Epithelial cell of prostate (primary cell): ENCODE data around the gene PCK1.

Experiments
- DNase-seq: peaks from one replicate; pipeline ENCODE4 v3.0.0-alpha.2; 2011; ENCODE audit warnings: low read depth, low spot score
- H3K27ac ChIP-seq: fragments of 450-650 bp; 2 replicates; pipeline ENCODE4 v1.5.1; 2017; ENCODE audit warnings: mild to moderate bottlenecking

The PCK1 gene

DNA sequence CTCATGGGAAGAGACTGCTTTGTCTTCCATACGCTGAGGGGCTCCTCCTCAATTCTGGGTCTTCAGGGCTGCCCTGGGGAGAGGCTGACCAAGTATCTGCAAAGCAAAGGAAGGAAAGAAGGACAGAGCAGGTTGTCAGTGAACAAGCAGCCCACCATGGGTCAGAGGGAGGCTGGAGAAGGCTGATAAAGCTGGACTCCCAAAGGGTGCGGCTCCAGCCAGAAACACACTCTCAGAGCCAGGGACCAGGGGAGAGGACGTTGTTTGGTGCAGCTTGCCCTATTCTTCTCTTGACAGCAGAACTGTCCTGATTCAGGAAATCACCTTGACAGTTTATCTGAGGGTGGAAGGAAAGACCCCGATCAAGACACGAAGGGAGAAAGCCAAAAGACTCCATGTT is 25.6 kb upstream of the PCK1 start:
- H3K27ac ChIP-seq = no peak overlapping the region
- no peak for DNase-seq

DNA sequence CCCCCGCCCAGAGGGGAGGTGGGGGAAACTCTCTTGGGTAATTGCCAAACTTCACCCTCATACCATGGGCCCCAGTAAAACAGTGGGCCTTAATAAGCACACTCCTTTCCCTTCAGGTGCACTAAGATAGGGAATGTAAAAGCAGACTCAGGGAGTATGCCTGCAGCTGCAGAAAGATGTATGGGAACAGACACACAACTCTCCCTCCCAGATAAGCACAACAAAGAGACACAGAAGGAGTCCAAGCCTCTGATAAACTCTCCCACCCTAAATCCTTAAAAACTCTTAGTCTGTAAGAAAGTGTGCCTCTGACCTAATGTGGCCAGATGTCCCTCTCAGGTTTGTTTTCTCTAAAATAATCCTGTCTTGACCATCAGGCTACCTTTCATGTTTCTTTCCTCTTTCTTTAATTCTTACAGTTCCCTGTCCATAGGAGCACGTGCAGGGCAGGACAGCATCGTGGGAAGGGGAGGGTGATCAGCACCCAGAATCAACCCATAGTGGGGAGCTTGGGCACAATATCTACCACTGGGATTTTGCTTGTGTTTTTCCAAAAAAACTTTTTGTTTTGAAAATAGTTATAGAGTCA is 24.7 kb upstream of the PCK1 start:
- no peak overlapping the region for H3K27ac ChIP-seq
- DNase-seq = no peak

DNA sequence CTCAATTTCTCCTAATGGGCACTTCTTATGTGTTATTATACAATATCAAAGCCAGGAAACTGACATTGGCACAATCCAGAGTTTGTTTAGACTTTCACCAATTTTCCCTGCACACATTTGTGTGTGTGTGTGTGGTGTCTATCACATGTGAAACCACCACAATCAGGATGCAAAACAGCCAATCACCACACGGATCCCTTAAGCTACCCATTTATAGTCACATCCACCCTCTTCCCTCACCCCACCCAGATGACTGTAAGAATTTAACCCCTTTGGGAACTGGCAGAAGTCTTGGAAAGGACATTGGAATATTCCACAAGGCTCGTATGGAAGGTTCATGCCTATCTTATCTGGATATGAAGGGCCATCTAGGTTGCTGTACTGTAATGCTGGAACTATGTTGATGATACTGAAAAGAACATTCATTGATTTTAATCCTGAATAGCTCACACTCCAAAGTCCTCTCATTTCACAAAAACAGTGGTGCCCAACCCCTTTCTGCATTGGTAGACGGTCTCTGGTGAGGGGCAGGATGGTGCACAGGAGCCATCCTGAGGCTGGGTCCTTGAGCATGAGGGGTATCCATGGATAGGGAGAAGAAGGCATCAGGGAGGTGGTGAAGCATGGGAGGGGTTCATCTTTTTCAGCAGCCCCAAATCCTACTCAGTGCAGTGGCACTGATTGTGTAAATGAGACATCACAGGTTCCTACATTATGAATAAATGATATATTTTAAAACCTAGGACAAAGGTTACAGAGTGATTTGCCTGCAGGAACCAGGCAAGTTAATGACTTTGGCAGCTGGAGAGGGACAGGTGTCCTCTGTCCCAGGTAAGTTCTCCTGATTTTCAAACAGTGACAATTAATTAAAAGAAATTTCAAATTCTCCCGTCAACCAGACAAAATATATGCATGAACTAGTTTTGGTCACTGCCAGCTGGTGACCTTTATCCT is 23.9 kb upstream of the PCK1 start:
- no peak overlapping the region for H3K27ac ChIP-seq
- DNase-seq = no peak

DNA sequence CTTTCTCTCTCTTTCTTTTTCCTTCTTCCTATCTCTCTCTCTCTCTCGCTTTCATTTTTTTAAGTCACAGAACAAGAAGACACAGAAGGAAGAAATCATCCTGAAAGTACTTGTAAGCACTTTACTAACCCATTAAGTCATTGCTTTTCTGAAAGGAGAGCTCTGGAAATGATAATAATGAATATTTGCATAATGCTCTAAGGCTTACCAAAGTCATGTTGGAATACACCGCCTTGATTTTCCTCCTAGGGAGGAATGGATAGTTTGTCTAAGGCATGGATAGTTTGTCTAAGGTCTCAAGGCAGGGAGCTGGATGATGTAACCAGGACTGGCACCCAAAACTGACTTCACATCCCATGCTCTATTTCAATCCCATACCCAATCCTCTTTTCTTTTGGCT is 23.1 kb upstream of the PCK1 start:
- no peak for DNase-seq

DNA sequence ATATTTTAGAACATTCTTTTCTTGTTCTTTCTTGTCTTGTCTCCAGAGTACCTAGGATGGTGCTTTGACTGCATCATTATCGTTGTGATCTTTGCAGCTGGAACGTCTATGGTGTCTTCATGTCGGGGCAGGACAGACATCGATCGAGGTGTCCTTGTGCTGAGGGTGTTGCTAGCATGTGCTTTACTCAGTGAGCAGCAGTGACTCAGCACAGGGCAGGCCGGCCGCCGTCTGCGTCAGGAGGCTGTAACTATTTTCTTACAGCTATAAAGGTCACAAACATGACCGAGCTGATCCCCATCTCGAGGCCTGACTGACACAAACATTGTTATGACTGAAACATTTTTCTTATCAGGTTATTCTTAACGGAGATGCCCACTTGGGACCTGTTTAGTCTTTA is 21.0 kb upstream of the PCK1 start:
- DNase-seq = no peak

More for the DNA sequence above, 23.1 kb upstream of the PCK1 start:
- H3K27ac ChIP-seq = no peak overlapping the region

DNA sequence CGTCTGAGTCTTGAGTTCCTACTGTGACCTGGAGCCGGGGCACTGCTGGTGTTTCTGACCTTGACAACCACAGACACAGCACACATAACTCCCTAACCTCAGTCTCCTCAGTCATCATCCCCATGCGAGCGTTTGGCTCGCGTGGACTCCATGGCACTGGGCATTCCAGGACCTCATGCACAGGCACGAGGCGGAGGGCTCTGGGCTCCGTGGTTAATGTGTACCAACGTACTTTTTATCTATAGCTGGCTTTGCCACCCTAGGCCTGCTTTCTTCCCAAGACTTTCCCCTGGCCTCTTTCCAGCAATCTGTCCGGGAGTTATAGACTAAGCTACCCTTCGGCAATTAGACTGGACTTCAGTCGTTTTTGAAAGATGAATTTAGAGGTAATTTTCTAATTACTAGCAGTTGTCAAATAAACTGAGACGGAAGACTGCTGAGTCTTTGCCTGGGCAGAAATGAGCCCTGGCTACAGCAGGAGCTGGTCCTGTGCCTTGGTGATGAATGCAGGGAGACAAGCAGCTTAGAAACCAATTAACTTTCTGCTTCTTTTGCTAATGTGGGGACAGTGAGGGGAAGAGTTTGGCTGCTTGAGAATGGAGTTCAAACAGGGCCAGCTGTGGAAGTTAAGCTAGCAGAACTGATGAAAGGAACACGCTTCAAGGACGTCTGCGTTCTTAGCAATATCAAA is 19.9 kb upstream of the PCK1 start:
- no peak overlapping the region for H3K27ac ChIP-seq
- DNase-seq = no peak

More for the DNA sequence above, 21.0 kb upstream of the PCK1 start:
- no peak overlapping the region for H3K27ac ChIP-seq

DNA sequence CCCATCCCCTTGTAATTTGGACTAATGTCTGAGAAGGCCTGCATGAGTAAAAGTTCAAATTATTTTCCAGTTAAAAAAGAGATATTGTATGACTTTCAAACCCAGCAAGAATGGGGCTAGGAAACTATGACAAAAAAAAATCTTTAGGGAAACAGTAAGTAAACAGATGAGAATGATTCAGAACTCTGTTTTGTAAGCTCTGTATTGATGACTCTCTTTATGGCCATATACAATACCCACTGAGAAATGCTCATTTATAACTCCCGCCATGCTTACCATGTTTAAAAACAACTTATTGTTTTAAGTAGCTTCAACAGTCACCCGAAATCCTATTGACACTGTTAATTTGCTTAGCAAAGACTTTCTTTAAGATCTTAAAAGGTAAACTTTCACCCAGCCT is 17.2 kb upstream of the PCK1 start:
- DNase-seq = no peak
- H3K27ac ChIP-seq = no peak overlapping the region

DNA sequence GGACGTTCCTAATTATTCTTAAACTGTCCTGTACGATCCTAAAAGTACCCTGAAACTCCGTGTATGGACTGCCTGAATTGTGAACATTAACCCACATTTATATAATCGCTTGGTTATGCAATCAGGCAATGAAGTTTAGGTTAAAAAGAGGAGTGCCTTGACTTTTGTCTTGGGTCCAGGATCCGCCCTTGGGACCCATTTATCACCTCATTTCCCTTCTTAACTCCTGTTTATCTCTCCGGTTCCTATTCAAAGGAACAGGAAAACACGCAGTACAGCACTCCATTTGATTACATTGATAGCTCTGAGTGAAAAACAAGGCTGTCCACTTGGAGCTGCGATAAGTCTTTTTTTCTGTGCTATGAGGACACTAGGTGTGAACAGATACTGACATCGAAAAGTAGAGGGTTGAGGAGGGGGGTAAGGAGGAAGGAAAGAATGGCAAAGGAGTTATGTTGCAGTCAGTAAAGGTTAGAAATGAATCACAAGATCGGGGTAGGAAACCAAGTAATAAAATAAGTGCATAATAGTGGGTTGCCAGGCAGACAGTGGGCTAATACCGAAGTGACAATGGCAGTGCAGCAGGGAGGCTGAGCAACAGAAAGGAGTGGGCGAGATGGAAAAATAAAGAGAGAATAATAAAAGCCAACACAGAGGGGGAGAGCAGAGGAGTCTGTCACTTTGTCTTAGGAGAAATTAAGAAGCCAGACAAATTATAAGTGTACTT is 15.9 kb upstream of the PCK1 start:
- DNase-seq = no peak
- H3K27ac ChIP-seq = no peak overlapping the region

DNA sequence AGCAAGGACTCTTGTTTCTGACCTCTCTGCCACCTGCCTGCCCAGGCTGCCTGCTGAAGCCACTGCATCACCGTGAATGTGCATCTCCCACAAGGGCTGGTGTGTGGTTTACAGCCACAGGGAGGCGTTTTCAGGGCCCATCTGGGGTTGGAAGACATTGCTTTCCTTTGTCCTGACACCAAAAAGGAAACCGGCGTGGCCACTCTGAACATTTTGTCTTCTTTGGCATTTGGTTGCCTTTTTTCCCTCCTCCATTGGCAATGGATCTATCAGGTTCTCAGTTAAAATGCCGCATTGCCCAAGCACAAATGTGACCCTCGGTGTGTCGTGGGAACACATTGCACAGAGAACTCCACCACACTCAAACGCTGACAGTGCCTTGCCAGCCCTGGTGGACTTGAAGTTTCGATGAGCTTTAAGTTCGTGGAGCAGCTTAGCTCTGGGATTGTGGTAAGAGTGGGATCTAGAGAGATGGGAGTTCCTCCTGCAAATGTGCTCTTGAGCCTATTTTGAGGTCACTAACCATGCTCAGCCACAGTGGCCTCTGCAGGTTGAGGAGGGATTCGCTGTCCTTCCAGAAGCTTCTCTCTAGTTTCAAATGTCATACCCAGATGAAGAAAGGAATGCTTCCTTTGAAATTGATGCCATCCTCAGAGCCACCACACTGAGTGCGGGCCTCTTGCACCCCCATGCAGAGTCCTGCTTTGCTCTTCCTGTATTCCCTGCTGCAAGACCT is 14.8 kb upstream of the PCK1 start:
- H3K27ac ChIP-seq = no peak overlapping the region
- no peak for DNase-seq

DNA sequence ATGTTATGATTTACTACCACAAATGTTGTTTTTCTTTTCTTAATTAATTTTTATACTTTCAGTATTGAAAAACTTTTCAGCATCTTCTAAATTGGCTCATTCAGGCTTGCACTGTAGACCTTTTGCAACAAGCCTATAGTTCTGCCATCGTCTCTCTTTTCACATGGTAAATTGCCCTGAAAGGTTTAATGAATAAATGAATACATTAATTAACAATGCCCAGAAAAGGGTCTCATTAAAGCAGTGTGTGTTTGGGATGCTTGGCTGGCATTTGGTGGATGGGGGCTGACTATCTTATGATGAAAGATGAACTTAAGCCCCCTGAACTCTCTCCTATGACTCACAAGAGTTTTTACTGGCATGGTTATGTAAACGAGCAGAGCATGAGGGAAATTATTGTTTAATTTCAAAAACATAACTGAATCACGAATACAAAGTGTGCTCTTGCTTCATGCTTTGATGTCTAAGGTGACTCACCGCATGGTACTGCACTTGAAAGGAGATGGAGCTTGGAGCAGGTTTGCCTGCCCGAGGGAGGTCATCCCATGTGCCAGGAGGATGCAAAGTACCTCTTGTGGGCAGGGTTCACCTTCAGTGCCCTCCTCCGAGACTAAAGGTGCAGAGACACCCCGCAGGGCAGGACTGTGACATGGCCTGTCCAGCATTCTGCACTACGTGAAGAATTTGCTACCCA is 13.8 kb upstream of the PCK1 start:
- DNase-seq = peak; percentile 24

DNA sequence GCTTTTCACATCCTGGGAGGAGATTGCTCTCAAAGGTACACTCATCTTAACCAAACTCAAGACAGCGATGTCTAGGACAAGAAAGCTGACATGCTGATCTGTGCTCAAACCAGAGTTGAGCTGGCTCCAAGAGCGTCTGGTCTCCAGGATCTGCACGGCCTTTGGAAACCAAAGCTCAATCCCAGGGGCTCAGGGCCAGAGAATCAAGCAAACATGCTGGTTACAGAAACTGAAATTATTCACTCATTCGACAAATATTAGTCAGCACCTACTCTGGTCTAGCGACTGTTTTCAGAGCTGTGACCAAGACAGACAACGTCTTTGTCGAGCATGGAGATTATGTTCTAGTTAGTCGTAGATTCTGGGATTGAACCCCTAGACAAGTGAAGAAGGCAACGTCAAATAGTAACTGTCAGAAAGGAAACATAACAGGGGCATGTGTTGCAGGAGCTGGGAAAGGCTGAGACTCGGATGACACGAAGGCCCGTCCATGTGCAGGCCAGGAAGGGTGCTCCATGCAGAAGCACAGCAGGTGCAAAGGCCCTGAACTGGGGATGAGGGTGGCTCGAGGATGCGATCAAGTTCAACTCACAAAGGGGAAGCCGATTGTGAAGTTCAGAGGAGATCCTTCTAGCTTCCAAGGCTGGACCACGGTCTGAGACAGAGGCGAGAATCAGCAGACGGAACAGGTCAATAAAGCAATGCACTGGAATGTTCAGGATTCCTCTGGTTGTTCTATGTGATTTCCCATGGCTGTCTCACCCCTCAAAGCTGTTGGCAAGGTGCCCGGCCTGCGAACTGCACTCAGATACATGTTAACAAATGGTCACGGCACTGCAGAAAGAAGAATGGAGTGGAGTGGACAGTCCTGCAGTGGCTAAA is 12.5 kb upstream of the PCK1 start:
- no peak for DNase-seq
- no peak overlapping the region for H3K27ac ChIP-seq

More for the DNA sequence above, 13.8 kb upstream of the PCK1 start:
- H3K27ac ChIP-seq = no peak overlapping the region

DNA sequence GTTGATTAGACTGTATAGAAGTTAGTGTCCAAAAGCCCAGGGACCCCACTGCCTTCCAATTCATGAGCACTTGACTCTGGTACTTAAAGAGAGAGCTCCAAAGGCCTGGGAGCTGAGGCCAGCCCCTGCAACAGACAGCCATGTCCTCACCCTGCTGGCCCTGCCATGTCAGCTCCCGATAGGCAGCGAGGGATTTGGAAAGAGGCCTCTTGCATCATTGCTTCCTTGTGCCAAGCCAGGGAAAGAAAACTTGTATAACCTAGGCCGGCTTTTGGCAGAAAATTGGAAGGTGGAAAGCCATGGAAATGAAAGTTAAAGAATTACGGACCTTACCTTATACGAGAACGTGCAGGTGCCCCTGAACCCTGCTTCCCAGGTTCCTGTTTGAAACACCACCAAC is 8.4 kb upstream of the PCK1 start:
- no peak overlapping the region for H3K27ac ChIP-seq
- no peak for DNase-seq

DNA sequence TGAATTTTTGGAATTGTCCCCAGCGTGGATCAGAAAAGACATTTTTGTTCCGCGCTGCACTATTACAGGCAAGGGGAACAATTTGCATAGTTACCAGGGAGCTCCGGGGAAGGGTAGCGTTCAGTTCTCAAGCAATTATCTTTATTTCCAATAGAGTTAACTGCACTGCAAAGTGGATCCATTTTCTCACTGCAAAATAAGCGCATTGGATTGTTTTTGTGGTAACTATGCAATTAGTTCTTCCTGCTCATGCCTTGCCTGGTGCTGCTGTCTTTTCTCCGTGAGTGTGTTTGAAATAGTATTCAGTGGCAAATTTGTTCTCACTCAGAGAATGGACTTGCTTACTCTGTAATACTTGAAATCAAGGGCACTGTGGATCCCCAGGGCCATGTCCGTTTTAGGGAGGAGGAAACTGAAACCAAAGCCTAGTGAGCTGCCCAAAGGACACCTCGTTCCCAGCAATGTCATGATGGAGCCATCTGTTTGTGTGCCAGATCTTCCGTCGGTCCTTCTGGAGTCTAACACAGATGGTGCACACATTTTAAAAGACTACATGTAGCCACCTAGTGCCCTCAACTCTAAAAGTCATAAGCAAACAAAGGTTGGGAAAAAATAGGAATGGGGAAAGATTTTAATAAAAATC is 7.4 kb upstream of the PCK1 start:
- H3K27ac ChIP-seq = no peak overlapping the region
- no peak for DNase-seq

DNA sequence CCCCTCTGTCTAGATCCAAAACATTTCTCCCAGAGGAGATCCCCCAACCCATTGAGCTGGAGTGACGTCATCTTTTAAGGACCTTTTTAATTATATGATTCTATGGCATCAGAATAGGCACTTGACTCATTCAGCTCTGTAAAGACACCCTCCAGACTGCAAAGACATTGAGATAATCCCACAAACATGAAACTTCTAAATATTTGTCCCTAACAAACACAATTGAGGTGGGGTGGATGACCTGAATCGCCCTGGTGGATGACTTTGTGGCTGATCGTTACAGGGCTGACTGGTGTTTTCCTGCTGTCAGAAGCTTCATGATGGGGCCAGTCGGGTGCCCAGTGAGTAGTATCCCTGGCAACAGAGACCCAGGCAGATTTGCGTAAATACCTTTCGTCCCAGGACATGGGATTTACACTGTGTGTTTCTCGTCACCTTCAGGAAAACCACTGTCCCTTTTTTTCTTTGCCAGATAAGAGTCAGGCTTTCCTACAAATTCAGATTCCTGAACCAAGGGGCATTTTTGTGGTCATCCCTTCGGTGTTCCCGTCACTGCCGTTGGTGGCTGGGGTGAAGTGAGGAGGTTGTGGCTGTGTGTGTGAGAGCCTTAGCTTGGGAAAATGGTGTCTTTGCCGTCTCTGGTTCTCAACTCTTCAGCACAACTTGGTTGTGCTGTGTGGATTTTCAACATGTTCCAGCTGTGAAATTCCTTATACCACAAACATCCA is 5.3 kb upstream of the PCK1 start:
- no peak overlapping the region for H3K27ac ChIP-seq
- DNase-seq = no peak

DNA sequence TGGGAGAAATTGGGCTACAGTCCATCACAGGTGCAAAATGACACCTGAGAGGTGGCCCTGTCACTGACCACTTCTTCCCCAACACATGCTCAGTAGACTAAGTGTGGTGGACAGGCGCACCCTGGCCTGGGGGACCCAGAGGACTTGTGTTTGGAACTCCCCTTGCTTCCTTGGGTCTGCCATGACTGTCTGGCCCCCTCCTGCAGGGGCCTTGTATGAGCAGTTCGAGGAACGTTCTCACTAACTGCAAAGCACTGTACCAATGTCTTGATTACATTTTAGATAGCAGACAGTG is 4.0 kb upstream of the PCK1 start:
- DNase-seq = no peak
- H3K27ac ChIP-seq = no peak overlapping the region

DNA sequence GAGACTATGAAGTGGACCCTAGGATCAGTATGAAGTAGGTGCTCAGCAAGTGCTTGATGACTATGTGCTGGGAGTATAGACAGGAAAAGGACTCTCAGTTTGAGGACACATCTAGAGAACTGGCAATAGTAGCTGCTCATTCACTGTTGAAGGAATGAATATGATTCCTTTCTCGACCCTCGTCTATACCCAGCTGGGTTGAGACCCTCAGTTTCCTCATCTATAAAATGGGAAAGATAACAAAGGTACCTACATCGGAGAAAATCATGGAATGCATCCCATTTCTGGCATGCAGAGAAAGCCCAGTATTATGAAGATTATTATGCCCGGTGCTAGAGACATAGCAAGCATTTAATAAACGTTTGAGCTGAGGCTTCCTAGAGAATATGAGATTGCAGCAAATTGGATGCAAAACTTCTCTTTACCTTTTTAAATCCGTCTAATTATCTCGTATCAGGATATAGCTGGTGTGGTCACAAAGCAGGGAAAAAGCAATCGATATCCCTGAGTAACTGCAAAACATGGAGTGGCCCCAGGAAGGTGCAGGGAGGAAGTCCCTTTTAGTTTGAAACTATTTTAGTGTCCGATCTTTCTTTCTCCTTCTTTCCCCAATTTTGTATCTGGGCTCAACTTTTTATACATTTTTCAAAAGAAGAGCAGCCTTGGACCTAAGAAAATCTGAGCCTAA is 2.8 kb upstream of the PCK1 start:
- DNase-seq = no peak
- H3K27ac ChIP-seq = no peak overlapping the region
